Measurements from ENCODE around the gene BID. TPM values are rescaled to one million over a fixed set of nuclear protein-coding genes. Genes with fewer than 3 reads are reported as not detected.

Gene BID
- total RNA-seq, 2 experiments from 2014 or later: 8.9 to 10.3 TPM

DNA sequence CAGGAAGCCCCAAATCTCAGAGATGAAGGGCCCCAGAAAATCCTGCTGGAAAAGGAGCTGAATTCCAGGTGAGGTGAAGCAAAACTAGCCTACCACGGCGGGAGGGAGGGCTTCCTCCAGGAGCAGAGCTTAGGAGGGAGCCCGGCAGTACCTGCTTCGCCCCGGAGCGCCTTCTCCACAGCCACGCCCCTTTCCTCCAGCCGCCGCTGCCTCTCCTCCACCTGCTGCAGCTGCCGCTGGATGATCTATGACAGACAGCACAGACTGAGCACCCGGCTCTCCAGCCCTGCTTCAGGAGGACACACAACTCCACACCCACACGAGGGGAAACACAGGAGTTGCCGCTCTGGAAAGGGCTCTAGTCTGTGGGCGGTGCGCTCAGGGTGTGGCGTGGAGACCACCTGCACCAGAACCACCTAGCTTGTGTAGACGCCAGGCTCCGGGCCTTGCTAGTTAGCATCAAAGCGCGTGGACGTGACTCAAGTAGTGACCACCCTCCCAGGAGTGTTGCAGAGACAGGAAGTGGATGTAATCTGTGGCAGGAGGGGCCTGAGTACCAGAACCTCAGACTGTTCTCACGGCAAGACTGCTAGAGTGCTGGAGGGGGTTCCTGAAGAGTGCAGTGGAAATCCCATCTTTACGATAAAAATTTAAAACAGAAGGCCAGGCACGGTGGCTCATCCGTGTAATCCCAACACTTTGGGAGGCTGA, 34.6 kb upstream of the BID start:
- Mint-ChIP-seq H3K36me3 (ENCODE audit: low read depth) (peaks cover 6% of the 10 kb centered on the region), H3K9me3 (no peaks in the 10 kb centered on the region), H3K27me3 (no peaks in the 10 kb centered on the region), H3K4me3 (no peak overlapping the region), H3K4me1 (ENCODE audit: low read depth) (no peaks in the 10 kb centered on the region), H3K27ac (no peak overlapping the region)
- Histone ChIP-seq H3K36me3 (ENCODE audit: insufficient read depth, low read length) (peaks cover 23% of the 10 kb centered on the region), H3K4me3 (ENCODE audit: low read length) (no peak overlapping the region), H3K9me3 (ENCODE audit: control insufficient read depth in 1 of 2, insufficient read depth in 1 of 2, low read length in 2 of 2) (no peaks in the 10 kb centered on the region), H3K27me3 (ENCODE audit: control insufficient read depth in 1 of 2, insufficient read depth in 2 of 2, low read length in 2 of 2) (no peaks in the 10 kb centered on the region), H3K27ac (ENCODE audit: low read depth in 1 of 2, low read length in 2 of 2) (no peak overlapping the region), H3K4me1 (ENCODE audit: insufficient read depth, low read length) (no peaks in the 10 kb centered on the region)
- DNase-seq (no peak), ATAC-seq (ENCODE audit: poor library complexity) (no peak)
- intact Hi-C loops (cut with DNase I, micrococcal nuclease): no loop called here
- ChIA-PET POLR2A (no interaction called here), CTCF (interaction anchor here (1.2 kb wide), 1 partner anchor 67 kb away, joined by 3 read pairs; no protein-coding TSS in a partner anchor)
- TF ChIP-seq, protein P1, sequence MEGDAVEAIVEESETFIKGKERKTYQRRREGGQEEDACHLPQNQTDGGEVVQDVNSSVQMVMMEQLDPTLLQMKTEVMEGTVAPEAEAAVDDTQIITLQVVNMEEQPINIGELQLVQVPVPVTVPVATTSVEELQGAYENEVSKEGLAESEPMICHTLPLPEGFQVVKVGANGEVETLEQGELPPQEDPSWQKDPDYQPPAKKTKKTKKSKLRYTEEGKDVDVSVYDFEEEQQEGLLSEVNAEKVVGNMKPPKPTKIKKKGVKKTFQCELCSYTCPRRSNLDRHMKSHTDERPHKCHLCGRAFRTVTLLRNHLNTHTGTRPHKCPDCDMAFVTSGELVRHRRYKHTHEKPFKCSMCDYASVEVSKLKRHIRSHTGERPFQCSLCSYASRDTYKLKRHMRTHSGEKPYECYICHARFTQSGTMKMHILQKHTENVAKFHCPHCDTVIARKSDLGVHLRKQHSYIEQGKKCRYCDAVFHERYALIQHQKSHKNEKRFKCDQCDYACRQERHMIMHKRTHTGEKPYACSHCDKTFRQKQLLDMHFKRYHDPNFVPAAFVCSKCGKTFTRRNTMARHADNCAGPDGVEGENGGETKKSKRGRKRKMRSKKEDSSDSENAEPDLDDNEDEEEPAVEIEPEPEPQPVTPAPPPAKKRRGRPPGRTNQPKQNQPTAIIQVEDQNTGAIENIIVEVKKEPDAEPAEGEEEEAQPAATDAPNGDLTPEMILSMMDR (IDR thresholded peaks at IDR 0.05): no peak

GRCh38 chr22:17807578-17808410, 33.5 kb upstream of the BID start:
- POLR2A ChIA-PET: no interaction called here
- Mint-ChIP-seq H3K4me1 (ENCODE audit: low read depth) (no peaks in the 10 kb centered on the region), H3K36me3 (ENCODE audit: low read depth) (peaks cover 6% of the 10 kb centered on the region), H3K27me3 (no peaks in the 10 kb centered on the region), H3K4me3 (no peak overlapping the region), H3K9me3 (no peaks in the 10 kb centered on the region), H3K27ac (no peak overlapping the region)
- H3K4me3 ChIP-seq (ENCODE audit: low read length): no peak overlapping the region
- TF ChIP-seq, protein P1 (IDR thresholded peaks at IDR 0.05): no peak
- no peak for DNase-seq
- intact Hi-C loops (cut with DNase I, micrococcal nuclease): no loop called here
- no peak overlapping the region for H3K27ac ChIP-seq (ENCODE audit: low read depth in 1 of 2, low read length in 2 of 2)
- H3K4me1 ChIP-seq (ENCODE audit: insufficient read depth, low read length): no peaks in the 10 kb centered on the region
- H3K27me3 ChIP-seq (ENCODE audit: control insufficient read depth in 1 of 2, insufficient read depth in 2 of 2, low read length in 2 of 2): no peaks in the 10 kb centered on the region
- no peaks in the 10 kb centered on the region for H3K9me3 ChIP-seq (ENCODE audit: control insufficient read depth in 1 of 2, insufficient read depth in 1 of 2, low read length in 2 of 2)
- H3K36me3 ChIP-seq (ENCODE audit: insufficient read depth, low read length): peaks cover 23% of the 10 kb centered on the region
- CTCF ChIA-PET: no interaction called here
- ATAC-seq (ENCODE audit: poor library complexity): no peak

- no peak overlapping the region for H3K4me3 Mint-ChIP-seq
- ChIA-PET CTCF (no interaction called here), POLR2A (no interaction called here)
- Histone ChIP-seq H3K4me1 (ENCODE audit: insufficient read depth, low read length) (no peaks in the 10 kb centered on the region), H3K36me3 (ENCODE audit: insufficient read depth, low read length) (peaks cover 23% of the 10 kb centered on the region), H3K4me3 (ENCODE audit: low read length) (no peak overlapping the region), H3K27ac (ENCODE audit: low read depth in 1 of 2, low read length in 2 of 2) (no peak overlapping the region), H3K27me3 (ENCODE audit: control insufficient read depth in 1 of 2, insufficient read depth in 2 of 2, low read length in 2 of 2) (no peaks in the 10 kb centered on the region), H3K9me3 (ENCODE audit: control insufficient read depth in 1 of 2, insufficient read depth in 1 of 2, low read length in 2 of 2) (no peaks in the 10 kb centered on the region)
- peaks cover 6% of the 10 kb centered on the region for H3K36me3 Mint-ChIP-seq (ENCODE audit: low read depth)
- no peaks in the 10 kb centered on the region for H3K27me3 Mint-ChIP-seq
- TF ChIP-seq, protein P1 (IDR thresholded peaks at IDR 0.05): no peak
- no peaks in the 10 kb centered on the region for H3K9me3 Mint-ChIP-seq
- intact Hi-C loops (cut with DNase I, micrococcal nuclease): no loop called here
- H3K27ac Mint-ChIP-seq: no peak overlapping the region
- ATAC-seq (ENCODE audit: poor library complexity): no peak
- H3K4me1 Mint-ChIP-seq (ENCODE audit: low read depth): no peaks in the 10 kb centered on the region
- DNase-seq: no peak
Measured at GRCh38 chr22:17807086-17807485, 32.8 kb upstream of the BID start.
